ENCODE results near the gene NAPA.

NAPA gene

DNA sequence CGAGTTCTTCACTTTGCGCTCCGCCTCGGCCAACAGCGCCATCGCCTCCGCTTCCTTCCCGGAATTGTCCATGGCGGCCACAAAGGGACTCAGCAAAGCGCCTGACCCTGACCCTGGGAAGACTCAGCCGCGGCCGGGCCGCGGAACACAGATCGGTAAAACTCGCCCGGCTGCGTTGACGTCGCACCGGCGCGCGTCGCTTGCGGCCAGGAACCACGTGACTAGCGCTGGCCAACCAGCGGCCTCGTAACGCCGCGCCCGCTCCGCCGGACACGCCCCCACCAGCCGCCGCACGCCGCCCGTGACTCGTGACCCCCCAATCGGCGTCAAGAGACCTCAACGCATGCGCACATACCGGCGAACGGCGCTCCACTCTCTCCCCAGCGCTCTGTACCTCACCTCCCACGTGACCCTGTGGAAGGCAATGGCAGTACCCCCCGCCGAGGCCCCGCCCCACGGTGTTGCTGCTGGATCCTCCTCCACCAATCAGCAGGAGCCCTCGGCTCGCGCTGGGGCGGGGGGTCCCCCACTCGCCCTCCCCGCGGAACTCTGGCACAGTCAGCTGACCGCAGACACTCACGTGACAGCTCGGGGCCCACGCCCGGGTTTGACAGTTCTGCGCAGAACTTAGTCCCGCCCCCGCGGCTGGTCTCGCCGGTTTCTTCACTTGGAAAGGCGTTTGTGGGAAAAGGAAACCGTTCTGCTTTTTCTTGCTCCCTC is at the start of gene NAPA:
TSS of gene NAPA (minus strand) at position 195 of the 720 bp plus-strand sequence. CDS start at position 72, 123 bp downstream.
- peak; percentile 100 for DNase-seq (ENCODE audit: low read depth)

DNA sequence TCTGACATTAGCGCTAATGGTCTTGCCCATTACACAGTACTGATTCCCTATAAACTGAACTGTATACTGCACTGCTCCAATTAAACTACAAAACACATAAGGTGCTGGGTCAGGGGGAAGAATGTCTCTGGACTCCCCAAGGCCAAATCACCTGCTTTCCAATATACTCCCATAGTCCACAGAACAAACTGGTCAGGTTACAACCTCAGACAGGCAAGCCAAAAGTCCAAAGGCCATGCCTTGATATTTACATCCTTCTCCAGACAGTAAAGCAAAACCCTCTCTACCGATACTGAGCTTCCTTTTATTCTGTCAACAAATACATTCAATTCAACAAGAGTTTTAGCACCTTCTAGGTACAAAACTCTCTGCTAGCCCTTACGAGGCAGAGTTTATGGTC is 49.2 kb upstream of the NAPA start:
- DNase-seq (ENCODE audit: low read depth) = no peak

DNA sequence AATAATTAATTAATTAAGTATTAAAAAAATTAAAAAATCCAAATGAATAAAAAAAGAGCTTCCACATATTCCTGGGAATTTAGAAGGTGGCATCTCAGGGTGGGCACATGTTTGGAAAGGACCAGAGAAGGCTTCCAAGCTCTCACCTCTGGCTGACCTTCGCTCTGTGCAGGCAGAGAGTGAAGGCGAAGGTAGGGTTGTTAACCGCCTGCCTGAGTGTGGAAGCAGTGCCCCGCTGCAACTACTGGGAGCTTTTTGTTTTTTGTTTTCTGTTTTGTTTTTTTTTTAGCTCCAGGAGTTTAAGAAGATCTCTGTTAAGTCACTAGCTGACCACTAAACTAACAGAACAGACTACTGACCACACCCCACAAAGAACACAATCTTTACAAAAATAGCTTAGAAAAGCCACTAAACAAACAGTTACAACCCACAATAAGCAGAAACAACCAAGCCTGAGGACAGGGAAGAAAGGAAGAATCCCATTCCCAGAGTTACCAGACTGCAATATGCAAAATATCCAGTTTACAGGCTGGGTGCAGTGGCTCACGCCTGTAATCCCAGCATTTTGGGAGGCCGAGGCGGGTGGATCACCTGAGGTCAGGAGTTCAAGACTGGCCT is 46.7 kb upstream of the NAPA start:
- no peak for DNase-seq (ENCODE audit: low read depth)

DNA sequence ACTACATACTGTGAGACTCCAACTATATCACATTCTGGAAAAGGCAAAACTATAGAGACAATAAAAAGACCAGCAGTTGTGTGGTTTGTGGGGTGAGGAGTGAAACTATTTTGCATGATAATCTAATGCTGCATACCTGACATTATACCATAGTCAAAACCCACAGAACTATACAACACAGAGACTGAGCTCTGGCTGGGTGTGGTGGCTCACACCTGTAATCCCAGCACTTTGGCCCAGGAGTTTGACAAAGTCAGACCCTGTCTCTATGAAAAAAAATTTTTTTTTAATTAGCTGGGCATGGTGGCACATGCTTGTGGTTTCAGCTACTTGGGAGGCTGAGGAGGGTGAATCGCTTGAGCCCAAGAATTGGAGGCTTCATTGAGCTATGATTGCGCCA is 46.1 kb upstream of the NAPA start:
- DNase-seq (ENCODE audit: low read depth) = no peak

DNA sequence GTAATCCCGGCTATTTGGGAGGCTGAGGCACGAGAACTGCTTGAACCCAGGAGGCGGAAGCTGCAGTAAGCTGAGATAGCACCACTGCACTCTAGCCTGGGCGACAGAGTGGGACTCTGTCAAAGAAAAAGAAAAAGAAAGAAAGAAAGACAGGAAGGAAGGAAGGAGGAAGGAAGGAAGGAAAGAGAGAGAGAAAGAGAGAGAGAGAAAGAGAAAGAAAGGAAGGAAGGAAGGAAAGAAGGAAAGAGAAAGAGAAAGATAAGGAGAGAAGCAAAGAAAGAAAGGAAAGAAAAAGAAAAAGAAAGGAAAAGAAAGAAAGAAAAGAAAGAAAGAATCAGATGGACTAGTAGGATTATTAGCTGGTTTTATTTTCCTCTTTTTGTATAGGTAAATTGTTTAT is 35.3 kb upstream of the NAPA start:
- no peak for DNase-seq (ENCODE audit: low read depth)

DNA sequence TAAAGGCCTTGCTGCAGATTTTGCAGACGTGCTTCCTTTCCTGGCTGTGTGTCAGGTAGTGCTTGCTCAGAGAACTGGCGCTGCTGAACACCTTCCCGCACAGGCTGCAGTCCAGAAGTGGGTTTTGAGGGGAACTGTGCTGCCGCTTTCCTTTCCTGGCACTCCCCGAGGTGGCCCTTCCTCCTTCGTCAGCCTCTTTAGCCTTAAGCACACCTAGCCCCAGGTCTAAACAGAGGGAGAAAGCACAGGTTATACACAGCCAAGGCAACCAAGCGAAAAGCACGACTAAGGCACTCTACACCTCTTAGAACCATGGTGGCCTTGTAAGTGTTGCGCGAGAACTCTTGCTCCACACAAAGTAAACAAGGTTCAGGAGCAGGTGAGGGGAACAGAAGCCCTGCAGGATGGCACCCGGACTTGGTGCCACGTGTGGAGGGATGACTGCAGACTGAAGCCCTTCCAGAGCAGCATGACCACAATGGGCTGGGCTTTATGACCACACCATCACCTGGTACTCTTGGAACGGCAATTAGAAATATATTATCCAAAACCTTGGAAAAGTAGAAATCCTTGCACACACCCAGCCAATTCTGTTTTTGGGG is 34.5 kb upstream of the NAPA start:
- DNase-seq (ENCODE audit: low read depth) = no peak

DNA sequence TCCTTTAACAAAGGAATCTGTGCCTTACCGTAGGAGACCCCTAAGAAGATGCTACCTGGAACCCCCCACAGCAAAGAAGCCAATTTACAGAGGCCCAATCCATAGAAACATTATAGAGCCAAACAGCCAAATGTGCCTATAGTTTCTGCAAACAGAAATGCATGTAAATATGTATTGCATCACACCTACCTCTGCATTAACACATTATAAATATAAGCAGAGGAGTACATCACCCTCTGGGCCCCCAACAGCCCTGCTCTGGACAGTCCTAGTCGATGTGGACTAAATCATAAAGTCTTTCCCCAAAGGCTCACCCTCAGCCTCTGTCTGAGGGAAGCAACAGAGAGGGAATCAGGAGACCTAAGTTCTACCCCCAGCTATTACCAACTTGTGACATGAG is 32.3 kb upstream of the NAPA start:
- no peak for DNase-seq (ENCODE audit: low read depth)

DNA sequence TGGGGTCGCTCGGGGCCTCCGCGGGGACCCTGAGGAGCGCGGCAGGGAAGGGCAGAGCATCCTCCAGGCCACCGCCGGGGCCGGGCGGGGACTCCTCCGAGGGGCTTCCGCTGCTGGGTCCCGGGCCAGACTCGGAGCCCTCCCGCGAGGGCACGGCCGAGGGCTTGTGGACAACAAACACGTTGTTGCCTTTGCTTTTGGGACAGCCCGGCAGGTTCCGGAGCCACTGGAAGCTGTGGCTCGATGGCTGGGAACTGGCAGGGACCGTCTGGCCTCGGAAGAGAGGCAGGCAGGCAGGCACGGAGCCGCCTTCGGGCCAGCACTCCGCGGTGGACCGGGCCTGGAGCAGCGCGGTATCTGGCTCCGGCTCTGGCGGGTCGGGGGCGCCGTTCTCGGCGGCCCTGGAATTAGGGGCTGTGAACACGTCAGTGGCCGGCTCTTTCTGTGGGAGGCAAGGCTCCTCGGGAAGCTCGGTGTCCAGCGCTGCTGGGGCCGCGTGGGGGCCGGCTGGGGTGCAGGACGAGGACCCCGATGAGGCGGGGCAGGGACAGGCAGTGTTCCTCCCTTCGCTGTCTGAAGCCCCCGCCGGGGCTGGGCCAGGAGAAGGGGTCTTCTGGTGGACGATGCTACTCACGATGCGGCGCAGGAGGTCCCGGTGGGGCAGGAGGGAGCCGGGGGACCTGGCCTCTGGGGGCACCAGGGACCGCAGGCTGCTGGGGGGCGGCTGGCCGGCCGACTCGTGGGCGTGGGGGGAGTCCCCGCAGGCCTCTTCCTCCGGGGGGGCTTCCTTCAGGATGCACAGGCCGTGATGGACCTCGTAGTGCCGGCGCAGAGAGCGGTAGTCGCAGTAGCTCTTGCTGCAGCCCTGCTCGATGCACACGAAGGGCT is 30.4 kb upstream of the NAPA start:
- no peak for DNase-seq (ENCODE audit: low read depth)

DNA sequence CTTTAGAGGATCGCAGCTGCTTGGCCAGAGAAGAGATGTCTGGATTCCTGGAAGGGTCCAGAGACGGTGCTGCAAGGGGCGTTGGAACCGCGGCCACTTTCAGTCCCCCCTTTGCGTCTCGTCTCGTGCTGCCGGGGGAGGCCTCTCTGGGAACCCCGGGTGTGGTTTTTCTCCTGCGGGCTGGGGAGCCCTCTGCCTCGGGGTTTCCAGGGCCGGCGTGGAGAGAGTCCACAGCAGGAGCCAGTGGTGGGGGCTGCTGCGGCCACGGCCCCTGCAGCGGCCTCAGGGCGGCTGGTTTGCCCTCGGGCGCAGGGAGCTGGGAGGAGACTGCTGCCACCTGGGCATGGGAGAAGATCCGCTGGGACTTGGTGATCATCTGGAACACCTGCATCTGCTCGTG is 29.6 kb upstream of the NAPA start:
- DNase-seq (ENCODE audit: low read depth) = no peak

DNA sequence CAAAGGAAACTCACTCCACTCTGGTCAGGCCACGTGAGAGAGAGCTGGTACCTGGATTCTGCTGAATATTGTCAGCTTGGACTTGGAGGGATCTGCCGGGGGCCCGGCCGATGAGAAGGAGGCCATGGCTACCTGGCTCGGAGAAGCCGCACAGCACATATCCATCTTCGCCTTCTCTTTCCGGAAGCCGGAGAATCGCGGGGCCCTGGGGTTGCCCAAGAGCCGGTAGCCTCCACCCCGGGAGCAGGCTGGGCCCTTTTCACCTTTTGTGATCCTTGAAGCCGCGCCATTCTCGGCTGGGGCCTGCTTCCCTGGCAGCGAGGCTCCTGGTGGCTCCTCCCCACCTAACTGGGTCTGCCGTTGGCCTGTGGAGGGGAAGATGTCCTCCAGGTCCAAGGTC is 29.2 kb upstream of the NAPA start:
- DNase-seq (ENCODE audit: low read depth) = no peak

DNA sequence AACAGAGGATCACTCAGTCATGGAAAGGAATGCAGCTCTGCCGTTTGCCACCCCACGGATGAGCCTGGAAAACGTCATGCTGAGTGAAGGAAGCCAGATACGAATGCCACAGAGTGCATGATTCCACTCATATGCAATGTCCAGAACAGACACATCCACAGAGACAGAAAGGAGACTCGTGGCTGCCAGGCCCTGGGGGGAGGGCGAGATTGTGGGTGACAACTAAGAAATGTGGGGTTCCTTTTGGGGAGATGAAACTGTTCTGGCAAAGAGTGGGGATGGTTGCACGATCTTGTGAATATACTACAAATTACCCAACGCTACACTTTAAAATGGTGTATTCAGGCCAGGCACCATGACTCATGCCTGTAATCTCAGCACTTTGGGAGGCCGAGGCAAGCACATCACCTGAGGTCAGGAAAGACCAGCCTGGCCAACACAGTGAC is 27.2 kb upstream of the NAPA start:
- DNase-seq (ENCODE audit: low read depth) = no peak

DNA sequence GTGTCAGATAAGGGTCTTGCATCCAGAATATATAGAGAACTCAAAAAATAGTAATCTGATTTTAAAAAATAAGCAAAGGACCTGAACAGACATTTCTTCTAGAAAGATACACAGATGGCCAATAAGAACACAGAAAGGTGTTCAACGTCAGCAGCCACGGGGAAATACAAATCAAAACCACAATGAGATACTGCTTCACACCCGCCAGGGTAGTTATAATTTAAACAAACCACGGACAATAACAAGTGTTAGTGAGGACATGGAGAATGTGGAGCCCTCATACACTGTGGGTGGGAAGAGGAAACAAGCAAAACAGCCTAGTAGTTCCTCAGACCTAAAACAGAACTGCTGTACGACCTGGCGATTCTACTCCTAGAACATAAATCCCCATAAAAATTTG is 26.7 kb upstream of the NAPA start:
- DNase-seq (ENCODE audit: low read depth) = no peak

DNA sequence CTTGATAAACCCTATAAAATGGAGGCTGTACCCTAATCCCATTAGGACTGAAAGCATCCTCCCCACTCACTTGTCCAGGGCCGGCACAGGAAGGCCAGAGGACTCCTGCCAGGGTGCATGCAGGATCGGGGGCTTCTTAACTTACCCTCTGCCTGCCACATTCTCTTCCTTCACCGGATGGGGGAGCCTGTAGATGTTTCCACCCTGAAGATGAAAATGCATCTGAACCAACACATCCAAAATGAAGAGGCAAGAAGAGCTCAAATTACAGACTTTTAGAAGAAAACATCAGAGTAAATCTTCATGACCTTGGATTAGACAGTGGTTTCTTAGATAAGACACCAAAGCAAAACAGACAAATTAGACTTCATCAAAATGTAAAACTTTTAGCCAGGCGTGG is 25.9 kb upstream of the NAPA start:
- DNase-seq (ENCODE audit: low read depth) = no peak

DNA sequence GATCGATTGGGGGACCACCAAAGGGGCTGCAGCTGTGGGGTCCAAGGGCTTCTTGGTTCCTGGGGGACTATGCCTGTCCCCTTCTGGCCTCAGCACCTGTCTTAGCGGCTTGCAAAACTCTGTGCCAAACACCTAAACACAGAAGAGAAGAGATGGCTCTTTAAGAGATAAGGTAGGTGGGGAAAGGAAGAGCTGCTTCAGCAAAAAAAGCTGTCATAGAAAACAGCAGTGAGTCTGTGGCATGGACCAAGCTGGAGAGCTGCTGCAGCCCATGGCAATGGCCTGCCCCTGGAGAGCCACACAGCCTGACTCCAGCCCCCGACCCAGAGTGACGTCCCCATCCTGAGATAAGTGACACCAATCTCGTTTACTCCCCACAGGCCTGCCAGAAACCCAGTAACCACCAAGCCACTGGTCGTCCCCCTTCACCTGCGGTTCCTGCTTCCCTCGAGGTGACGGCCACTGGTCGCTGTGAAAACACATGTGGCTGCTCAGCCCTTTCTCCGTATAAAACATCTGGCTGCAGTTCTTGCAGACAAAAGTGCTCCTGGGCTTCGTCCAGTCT is 25.0 kb upstream of the NAPA start:
- DNase-seq (ENCODE audit: low read depth) = no peak

DNA sequence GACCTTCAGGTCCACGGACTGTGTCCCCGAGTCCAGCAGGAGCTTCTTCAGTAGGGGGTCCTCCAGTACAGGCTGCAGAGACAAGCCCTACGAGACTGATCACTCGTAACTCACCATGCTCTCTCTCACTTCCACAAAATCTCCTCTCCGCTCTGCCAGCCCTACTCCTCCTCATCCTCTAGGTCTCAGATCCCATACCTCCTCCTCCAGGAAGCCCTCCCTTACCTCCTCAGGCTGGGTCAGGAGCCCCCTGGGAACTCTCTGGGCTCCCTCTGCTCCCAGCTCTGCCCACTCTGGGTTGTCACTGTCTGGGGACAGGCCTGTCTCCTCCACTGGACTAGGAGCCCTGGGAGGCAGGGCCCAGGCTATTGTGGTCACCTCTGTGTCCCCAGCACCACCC is 23.9 kb upstream of the NAPA start:
- no peak for DNase-seq (ENCODE audit: low read depth)

DNA sequence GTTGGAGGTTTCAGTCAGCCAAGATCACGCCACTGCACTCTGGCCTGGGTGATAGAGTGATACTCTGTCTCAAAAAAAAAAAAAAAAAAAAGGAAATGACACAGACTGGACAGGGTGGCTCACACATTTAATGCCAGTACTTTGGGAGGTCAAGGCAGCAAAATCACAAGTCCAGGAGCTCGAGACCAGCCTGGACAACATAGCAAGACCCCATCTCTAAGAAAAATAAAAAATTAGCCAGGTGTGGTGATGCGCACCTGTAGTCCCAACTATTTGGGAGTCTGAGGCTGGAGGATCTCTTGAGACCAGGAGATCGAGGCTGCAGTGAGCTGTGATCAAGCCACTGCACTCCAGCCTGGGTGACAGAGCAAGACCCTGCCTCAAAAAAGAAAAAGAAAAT is 22.6 kb upstream of the NAPA start:
- DNase-seq (ENCODE audit: low read depth) = no peak

DNA sequence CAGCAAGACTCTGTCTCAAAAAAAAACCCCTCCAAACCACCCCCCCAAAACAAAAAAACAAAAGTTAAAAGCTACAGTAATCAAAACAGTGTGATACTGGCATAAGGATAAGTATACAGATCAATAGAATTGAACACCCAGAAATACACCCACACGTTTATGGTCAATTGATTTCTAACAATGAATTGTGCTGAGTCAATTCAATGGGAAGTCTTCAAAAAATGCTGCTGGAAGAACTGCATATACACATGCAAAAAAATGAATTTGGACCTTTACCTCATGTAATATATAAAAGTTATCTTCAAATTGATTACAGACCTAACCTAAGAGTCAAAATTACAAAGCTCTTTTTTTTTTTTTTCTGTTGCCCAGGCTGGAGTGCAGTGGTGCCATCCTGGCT is 19.8 kb upstream of the NAPA start:
- DNase-seq (ENCODE audit: low read depth) = no peak

DNA sequence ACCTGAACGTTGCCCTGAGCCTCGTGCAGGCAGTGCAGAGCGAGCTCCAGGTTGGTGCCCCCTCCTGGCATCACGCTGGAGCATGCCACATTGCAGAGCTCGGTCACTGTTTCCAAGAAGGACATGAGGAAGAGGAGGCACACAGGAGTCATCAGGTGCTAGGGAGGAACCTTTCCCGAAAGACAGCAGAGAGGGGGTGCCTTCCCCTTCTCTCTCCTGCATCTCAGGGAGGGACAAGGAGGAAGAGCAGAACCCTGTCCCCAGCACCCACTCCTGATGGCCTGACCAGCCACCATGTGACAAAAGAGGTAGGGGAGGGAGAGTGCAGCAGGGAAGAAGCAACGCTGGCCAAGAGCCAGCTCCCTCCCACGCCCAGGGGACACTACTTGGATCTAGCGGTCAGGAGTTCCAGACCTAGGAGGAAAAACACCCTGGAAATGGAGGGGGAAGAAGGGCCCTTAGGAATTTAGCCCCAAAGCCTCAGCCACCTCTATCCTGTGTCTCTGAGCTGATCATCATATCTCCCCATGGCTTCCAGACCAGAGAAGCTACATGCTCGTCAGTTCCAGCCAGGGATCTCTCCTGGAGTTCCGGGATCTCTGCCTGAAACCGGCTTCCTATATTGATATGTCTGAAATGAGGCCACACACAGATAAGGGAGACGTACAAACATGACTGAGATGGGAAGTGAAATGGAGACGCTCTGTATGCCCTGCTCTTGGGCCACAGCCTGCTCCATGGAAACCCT is 17.0 kb upstream of the NAPA start:
- no peak for DNase-seq (ENCODE audit: low read depth)

DNA sequence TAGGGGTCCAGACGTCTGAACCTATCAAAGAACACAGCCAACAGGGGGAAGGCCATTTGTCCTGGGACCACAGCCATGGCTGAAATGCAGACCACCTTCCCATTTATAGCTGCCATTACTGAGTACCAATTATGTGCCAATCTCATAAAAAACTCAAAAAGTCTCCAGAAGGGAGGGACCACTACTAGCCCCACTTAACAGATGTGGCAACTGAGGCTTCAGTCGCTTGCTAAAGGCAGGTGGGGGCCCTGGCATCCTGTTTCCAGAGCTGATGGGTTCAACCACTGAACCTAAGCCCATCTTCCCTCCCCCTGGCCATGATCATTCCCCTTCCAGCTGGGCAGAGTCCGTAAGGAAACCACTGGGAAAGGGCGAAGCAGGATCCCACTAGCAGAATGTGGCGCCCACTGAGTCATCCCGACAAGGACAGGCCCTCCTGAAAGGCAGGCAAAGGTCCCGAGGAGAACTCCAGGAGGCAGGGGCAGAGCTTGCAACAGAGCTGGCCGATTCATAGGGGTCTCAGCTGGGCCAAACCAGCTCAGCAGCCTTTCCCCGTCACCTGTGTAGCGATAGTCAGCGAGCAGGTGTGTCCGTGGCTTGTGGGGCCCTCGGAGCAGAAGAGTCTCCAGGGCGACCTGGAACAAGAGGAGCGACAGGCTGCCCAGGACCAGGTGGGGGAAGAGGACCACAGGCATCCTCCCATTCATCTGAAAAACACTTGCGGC is 14.3 kb upstream of the NAPA start:
- DNase-seq (ENCODE audit: low read depth) = no peak

DNA sequence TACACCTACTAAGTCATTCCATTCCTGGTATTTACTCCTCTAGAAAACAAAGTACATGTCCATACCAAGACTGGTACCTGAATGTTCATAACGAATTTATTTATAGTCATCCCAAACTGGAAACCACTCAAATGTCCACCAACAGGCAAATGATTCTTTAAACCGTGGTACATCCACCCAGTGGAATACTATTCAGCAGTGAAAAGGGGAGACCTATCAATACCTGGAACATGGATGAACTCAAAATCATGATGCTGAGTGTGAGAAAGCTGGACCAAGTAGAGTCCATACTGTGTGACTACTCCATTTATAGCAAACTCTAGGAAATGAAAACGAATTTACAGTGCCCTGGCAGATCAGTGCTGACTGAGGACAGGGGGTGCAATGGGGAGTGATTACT is 11.9 kb upstream of the NAPA start:
- no peak for DNase-seq (ENCODE audit: low read depth)

DNA sequence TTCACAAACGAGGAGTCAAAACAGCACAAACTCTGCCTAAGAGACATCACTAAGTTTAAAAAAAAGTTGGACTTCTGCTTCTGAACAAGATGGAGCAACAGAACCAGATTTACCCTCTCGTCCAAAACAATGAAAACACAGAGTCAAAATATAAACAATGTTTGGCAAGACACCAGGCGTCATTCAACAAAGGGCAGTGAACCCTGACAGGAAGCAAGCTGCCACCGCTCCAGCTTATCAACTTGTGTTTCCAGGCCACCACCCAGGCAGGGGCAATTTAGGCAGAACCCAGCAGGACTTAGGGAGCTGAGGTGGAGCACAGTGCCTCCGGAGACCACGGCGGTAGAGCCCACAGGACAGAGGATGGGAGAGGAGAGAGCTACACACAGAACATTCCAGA is 8.6 kb upstream of the NAPA start:
- DNase-seq (ENCODE audit: low read depth) = no peak

Data from CMK (cell line).